ENCODE measurements around the gene GM2A. TPM values are rescaled to one million over a fixed set of nuclear protein-coding genes. Genes with fewer than 3 reads are reported as not detected.
A peak's percentile ranks its signal among the peaks of the same experiment; 100 is the strongest.

Gene GM2A
- total RNA-seq, 3 donors from 2014 or later (not counting 1 experiment from before 2014, with no cell fraction given): 9.6 to 15.9 (median 15.6) TPM

DNA sequence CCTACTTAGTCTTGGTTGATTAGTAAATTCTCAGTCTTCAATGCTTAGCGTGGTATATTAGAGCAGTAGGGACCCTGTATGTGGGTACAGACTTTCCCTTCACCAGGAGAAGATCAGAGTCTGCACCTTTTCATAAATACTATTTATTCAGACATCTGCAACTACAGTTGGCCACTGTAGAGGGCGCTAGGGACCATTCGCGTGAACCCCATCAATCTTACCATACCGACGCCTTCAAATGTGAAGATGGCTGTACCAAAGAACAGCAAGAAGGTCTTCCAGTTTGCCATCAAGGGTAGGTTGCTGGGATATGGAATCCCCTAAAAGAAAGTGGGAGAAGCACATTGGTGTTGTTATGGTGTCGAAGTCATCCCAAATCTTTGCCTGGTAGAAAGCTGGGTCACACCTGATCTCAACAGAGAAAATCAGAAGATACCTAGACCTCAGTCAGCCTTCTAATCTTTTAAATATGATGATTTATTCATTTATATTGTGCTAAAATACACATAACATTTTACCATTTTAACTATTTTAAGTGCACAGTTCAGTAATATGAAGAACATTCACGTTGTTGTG is 31.5 kb downstream of the GM2A start:
- H3K36me3 Mint-ChIP-seq: no peaks in the 10 kb centered on the region
- no peaks in the 10 kb centered on the region for H3K9me3 Mint-ChIP-seq
- DNase-seq (peak in 1 of 2 donors; percentile 25), ATAC-seq (peak in 1 of 3 donors; percentile 35)
- Histone ChIP-seq H3K27me3 (ENCODE audit: control insufficient read depth, insufficient read depth, low read length) (no peaks in the 10 kb centered on the region), H3K36me3 (ENCODE audit: control insufficient read depth, insufficient read depth, low read length) (no peaks in the 10 kb centered on the region), H3K27ac (ENCODE audit: low read length) (no peak overlapping the region), H3K4me1 (ENCODE audit: control insufficient read depth, insufficient read depth, low read length) (no peaks in the 10 kb centered on the region), H3K9me3 (ENCODE audit: control insufficient read depth, insufficient read depth, low read length) (no peaks in the 10 kb centered on the region), H3K4me3 (ENCODE audit: low read length) (no peak overlapping the region)
- TF ChIP-seq, protein P1, sequence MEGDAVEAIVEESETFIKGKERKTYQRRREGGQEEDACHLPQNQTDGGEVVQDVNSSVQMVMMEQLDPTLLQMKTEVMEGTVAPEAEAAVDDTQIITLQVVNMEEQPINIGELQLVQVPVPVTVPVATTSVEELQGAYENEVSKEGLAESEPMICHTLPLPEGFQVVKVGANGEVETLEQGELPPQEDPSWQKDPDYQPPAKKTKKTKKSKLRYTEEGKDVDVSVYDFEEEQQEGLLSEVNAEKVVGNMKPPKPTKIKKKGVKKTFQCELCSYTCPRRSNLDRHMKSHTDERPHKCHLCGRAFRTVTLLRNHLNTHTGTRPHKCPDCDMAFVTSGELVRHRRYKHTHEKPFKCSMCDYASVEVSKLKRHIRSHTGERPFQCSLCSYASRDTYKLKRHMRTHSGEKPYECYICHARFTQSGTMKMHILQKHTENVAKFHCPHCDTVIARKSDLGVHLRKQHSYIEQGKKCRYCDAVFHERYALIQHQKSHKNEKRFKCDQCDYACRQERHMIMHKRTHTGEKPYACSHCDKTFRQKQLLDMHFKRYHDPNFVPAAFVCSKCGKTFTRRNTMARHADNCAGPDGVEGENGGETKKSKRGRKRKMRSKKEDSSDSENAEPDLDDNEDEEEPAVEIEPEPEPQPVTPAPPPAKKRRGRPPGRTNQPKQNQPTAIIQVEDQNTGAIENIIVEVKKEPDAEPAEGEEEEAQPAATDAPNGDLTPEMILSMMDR (IDR thresholded peaks at IDR 0.05): peak; percentile 24
- peaks cover 0 to 5% of the 10 kb centered on the region in 2 donors for H3K4me1 Mint-ChIP-seq
- H3K27ac Mint-ChIP-seq: no peak overlapping the region
- no peak overlapping the region for H3K4me3 Mint-ChIP-seq
- intact Hi-C loops (cut with micrococcal nuclease): no loop called here
- 33% methylated on average over 8 of the region's 8 CpGs for WGBS (ENCODE audit: insufficient coverage)
- peaks cover 4 to 9% of the 10 kb centered on the region in 2 donors for H3K27me3 Mint-ChIP-seq (ENCODE audit: low read depth in 2 of 2)

DNA sequence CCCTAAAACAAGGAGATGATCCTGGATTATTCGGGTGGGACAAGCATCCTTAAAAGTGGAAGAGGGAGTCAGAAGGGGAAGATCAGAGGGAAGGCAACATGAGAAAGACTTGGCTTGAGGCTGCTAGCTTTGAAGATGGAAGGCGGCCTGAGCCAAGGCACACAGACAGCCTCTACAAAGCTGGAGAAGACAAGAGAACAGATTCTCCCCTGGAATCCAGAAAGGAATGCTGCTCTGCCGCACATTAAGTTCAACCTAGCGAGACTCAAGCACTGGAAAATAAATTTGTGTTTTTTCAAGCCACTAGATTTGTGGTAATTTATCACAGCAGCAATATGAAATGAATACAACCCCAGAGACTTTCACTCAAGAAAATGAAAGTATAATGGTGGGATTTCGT is 32.7 kb downstream of the GM2A start:
- Histone ChIP-seq H3K27ac (ENCODE audit: low read length) (no peak overlapping the region), H3K4me1 (ENCODE audit: control insufficient read depth, insufficient read depth, low read length) (no peaks in the 10 kb centered on the region), H3K4me3 (ENCODE audit: low read length) (no peak overlapping the region), H3K9me3 (ENCODE audit: control insufficient read depth, insufficient read depth, low read length) (no peaks in the 10 kb centered on the region), H3K36me3 (ENCODE audit: control insufficient read depth, insufficient read depth, low read length) (no peaks in the 10 kb centered on the region), H3K27me3 (ENCODE audit: control insufficient read depth, insufficient read depth, low read length) (no peaks in the 10 kb centered on the region)
- WGBS (ENCODE audit: insufficient coverage): 92% methylated on average over 4 of the region's 5 CpGs
- Mint-ChIP-seq H3K4me3 (no peak overlapping the region), H3K27ac (no peak overlapping the region), H3K4me1 (peaks cover 0 to 5% of the 10 kb centered on the region in 2 donors), H3K36me3 (no peaks in the 10 kb centered on the region), H3K9me3 (no peaks in the 10 kb centered on the region), H3K27me3 (ENCODE audit: low read depth in 2 of 2) (peaks cover 4 to 9% of the 10 kb centered on the region in 2 donors)
- TF ChIP-seq, protein P1 (IDR thresholded peaks at IDR 0.05): no peak
- no peak for ATAC-seq
- DNase-seq: no peak
- intact Hi-C loops (cut with micrococcal nuclease): no loop called here

DNA sequence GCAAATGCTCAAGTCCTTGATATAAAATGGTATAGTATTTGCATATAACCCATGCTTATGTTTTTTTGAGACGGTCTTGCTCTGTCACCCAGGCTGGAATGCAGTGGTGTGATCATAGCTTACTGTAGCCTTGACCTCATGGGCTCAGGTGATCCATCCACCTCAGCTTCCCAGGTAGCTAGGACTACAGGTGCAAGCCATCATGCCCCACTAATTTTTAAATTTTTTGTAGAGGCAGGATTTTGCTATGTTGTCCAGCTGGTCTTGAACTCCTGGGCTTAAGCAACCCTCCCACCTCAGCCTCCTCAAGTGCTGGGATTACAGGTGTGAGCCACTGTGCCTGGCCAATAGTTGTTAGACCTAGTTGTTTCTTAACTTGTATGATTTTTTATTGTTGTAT is 33.3 kb downstream of the GM2A start:
- intact Hi-C loops (cut with micrococcal nuclease): no loop called here
- no peak overlapping the region for H3K27ac ChIP-seq (ENCODE audit: low read length)

More for the DNA sequence above, 33.3 kb downstream of the GM2A start:
- H3K27me3 ChIP-seq (ENCODE audit: control insufficient read depth, insufficient read depth, low read length): no peaks in the 10 kb centered on the region
- Mint-ChIP-seq H3K27me3 (ENCODE audit: low read depth in 2 of 2) (peaks cover 4 to 9% of the 10 kb centered on the region in 2 donors), H3K27ac (no peak overlapping the region), H3K4me3 (no peak overlapping the region), H3K36me3 (no peaks in the 10 kb centered on the region), H3K9me3 (no peaks in the 10 kb centered on the region), H3K4me1 (peaks cover 0 to 5% of the 10 kb centered on the region in 2 donors)
- H3K36me3 ChIP-seq (ENCODE audit: control insufficient read depth, insufficient read depth, low read length): no peaks in the 10 kb centered on the region
- TF ChIP-seq, protein P1 (IDR thresholded peaks at IDR 0.05): no peak
- DNase-seq: no peak
- 86% methylated on average over 1 of the region's 1 CpG for WGBS (ENCODE audit: insufficient coverage)
- no peaks in the 10 kb centered on the region for H3K4me1 ChIP-seq (ENCODE audit: control insufficient read depth, insufficient read depth, low read length)
- no peak for ATAC-seq
- no peaks in the 10 kb centered on the region for H3K9me3 ChIP-seq (ENCODE audit: control insufficient read depth, insufficient read depth, low read length)
- H3K4me3 ChIP-seq (ENCODE audit: low read length): no peak overlapping the region
